Cardiac septum (tissue), 1 donor: Measurements from ENCODE around the gene TBK1. TPM values are rescaled to one million over a fixed set of nuclear protein-coding genes. Genes with fewer than 3 reads are reported as not detected.

Experiments used
- DNase-seq: peaks from one replicate; pipeline ENCODE4 v3.0.0-alpha.2; 2020; ENCODE audit warnings: low spot score
- intact Hi-C: fragments of 100-400 bp; cut with DNase I; formaldehyde crosslinking; loops from one replicate; pipeline ENCODE4 v1.14.0; 2022
- long read RNA-seq: library from polyadenylated mRNA; unstranded; transcript quantifications from one replicate; pipeline ENCODE4 v2.0.0, GENCODE V29; 2021
- total RNA-seq: library from RNA; stranded (reverse); fragmentation: NEBNext Ultra II Directional; extraction: Animal tissue kit (Norgen Biotek cat#: 25700); gene quantifications from one replicate; pipeline ENCODE4 v1.2.1, GENCODE V29; 2021
- donor health status: DM: no; HTN: no; CAD: no.

Gene TBK1
- total RNA-seq, result 13.8 TPM
- long read RNA-seq, transcript TBK1-201 (21 exons, 3,256 nt), result major isoform, 24 of 28 reads
- long read RNA-seq, partial matches to known transcripts, result 3 of 28 reads
- long read RNA-seq, other reads (novel, unspliced or antisense), result 1 of 28 reads

GRCh38 chr12:64451687-64452558, at the start of gene TBK1:
Gene TBK1 (plus strand): TSS chr12:64452120. CDS start chr12:64455871, 3,751 bp downstream.
- intact Hi-C loops, result loop anchor here (2.0 kb wide), 1 partner anchor 47 kb away; the partner anchor contains the start of gene XPOT
- DNase-seq, result peak; percentile 96

- DNase-seq, result no peak
- intact Hi-C loops, result loop anchor here (10.0 kb wide), 1 partner anchor 763 kb away; the partner anchor contains the start of gene LEMD3
Measured at GRCh38 chr12:64402181-64402580, 49.7 kb upstream of the TBK1 start.

GRCh38 chr12:64403707-64404469, 48.0 kb upstream of the TBK1 start, which contains the start of gene XPOT:
Gene XPOT (plus strand): TSS chr12:64404392. CDS start chr12:64410036, 5,644 bp downstream.
- peak; percentile 97 for DNase-seq
- intact Hi-C loops, result loop anchor here (2.0 to 10.0 kb wide), 2 partner anchors 49 to 761 kb away; partner anchors contain the start of genes LEMD3 and TBK1

DNA sequence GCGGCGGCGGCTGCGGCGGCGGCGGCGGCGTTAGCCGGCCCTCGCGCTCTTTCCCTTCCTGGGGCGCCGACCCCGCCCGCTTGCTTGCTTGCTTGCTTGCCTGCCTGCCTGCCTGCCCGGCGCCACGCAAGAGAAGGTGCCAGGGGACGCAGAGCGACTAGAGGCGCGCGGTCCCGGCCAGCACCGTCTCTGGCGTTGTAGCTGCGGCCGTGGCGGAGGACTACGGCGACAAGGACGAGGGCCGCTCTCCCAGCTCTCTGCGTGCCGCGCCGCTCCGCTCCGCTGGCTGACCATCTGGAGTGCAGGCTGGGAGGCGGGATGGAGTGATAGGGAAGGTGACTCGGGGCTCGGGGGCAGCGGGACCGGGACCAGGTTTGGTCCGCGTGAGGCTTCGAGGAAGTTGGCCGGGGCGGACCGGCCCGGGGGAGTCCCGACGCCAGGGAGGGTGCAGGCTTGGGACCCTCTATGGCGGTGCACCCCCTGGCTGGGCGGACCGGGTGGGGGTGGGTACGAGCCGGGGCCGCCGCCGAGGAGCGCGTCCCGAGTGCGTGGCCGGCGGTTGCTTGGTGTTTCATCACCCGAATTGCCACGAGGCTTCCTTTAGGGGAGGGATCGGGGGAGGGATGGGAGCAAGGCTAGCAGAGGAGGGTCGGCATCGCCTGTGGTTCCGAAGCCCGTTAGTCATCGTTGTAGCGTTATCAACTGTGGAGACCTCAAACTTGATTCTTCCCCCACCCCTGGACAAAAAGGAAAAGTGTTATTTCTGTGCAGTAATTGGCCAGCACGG, 47.3 kb upstream of the TBK1 start:
- DNase-seq, result peak; percentile 81
- intact Hi-C loops, result loop anchor here (2.0 to 10.0 kb wide), 2 partner anchors 48 to 760 kb away; partner anchors contain the start of genes LEMD3 and TBK1

DNA sequence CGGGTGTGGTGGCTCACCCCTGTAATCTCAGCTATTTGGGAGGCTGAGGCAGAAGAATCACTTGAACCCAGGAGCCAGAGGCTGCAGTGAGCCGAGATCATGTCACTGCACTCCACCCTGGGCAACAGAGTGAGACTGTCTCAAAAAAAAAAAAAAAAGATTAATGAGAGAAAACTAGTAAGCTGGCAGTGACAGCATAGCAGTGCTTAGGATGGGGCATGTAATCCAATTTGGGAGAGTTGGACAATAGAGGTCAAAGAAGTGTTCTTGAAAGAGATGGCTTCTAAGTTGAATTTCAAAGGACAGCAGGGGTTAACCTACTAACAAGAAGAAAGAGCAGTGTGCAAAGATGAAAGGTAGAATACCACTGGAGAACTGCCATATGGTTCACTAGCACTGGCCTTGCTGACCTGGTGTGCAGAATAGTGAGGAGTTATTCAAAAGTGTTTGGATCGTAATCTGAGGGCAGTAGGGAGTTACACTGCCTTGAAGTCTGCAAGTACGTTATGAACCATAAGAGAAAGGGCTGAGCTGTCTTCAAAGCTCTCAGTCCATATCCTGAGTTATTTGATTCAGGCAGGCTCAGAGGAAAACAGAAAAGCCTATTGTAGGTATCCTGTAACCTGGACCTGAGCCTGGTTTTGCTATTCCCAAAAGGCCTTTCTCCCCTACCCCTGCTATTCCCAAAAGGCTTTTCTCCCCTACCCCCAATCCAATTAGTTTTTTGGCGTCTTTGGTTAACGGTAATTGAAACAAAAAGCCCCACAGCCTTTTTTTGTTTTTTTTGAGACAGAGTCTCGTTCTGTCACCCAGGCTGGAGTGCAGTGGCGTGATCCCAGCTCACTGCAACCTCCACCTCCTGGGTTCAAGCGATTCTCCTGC, 44.3 kb upstream of the TBK1 start:
- intact Hi-C loops, result loop anchor here (10.0 kb wide), 1 partner anchor 757 kb away; the partner anchor contains the start of gene LEMD3

GRCh38 chr12:64411427-64411826, 40.5 kb upstream of the TBK1 start:
- no peak for DNase-seq
- intact Hi-C loops, result no loop called here

More for the DNA sequence above, 44.3 kb upstream of the TBK1 start:
- no peak for DNase-seq

GRCh38 chr12:64412459-64412858, 39.5 kb upstream of the TBK1 start:
- no peak for DNase-seq
- intact Hi-C loops, result no loop called here

DNA sequence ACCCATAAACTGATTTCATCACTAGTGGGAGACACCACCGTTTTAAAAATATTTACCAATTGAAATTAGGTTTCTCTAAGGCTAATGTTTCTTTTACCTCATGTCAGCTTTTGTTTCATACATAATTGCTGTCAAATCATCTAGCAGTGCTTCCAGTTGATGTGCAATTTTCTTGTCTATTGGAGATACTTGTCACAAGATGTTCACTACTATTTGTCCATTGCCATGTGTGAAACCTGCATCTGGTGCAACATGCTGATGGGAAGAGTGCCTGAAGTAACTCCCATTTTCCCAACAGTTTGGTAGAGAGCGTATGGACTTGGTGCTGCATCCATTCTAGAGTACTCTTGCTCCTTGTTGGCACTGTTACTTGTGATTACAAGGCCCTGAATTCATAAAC, 38.0 kb upstream of the TBK1 start:
- no peak for DNase-seq
- intact Hi-C loops, result no loop called here

DNA sequence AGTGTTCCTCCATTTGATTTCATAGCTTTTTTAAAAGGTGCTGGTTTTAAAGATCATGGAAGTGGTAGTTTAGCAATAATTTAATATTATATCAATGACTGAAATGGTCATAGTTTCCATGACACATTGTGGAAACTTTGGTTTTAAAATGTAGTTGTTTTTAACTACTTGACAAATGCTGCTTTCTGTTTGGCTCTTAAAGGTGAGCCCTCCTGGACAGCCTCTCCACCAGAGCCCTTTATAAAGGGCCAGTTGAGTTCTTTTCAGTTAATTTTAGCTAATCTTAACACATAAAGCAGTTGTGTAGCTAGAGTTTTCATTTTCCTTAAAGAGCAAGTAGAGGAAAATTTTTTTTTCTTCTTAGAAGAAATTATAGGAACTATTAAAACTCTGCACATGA, 33.7 kb upstream of the TBK1 start:
- no peak for DNase-seq
- intact Hi-C loops, result no loop called here

- intact Hi-C loops, result no loop called here
- no peak for DNase-seq
Measured at GRCh38 chr12:64419696-64420095, 32.2 kb upstream of the TBK1 start.

DNA sequence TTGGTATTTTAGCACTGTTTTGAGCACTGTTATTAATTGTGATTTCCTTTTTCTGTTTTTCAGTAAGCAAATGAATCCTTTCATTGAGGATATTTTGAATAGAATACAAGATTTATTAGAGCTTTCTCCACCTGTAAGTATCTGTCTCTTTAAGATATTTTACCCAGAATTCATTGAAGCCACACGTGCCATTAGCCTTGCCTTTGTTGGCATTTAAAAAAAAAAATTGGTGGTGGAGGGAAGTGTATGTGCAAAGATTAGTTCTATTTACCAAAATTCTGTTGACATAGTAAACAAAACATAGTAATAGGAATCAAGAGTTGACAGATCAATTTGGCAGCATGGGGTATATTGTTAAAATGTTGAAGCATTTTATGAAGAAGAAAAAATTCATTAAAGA, 23.9 kb upstream of the TBK1 start:
- intact Hi-C loops, result no loop called here
- no peak for DNase-seq

- intact Hi-C loops, result no loop called here
Measured at GRCh38 chr12:64428956-64429355, 23.0 kb upstream of the TBK1 start.

GRCh38 chr12:64430886-64431285, 21.0 kb upstream of the TBK1 start:
- intact Hi-C loops, result no loop called here
- DNase-seq, result no peak

More at GRCh38 chr12:64428956-64429355, 23.0 kb upstream of the TBK1 start:
- no peak for DNase-seq

DNA sequence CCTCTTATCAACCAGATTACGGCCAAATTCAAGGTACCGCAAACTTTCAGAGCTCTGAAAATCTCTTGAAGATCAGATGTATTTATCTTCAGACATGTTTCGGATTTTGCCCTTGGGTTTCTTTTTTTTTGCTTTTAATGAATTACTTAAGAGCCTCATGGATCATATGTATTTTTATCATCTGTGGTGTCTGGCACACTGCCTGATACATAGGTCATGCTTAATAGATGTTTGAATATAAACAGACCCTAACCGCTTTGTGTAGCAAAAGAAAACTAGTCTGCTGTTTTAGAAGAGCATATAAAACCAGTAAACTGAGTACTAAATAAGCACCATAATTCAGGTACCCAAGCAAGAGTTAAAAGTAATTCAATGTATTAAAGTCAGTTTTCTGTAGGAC, 20.1 kb upstream of the TBK1 start:
- intact Hi-C loops, result no loop called here
- DNase-seq, result no peak

DNA sequence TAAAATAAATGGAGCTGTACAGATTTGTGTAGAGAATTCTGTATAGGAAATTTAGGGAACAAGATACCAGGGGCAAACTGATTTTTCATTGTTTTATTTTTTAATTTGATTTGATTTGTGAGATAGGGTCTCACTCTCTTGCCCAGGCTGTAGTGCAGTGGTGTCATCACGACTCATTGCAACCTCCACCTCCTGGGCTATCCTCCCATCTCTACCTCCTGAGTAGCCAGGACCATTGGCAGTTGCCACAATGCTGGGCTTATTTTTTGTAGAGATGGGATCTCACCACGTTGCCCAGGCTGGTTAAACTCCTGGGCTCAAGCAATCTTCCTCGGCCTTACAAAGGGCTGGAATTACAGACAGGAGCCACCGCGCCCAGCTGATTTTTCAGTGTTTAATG, 18.0 kb upstream of the TBK1 start:
- intact Hi-C loops, result no loop called here
- no peak for DNase-seq

DNA sequence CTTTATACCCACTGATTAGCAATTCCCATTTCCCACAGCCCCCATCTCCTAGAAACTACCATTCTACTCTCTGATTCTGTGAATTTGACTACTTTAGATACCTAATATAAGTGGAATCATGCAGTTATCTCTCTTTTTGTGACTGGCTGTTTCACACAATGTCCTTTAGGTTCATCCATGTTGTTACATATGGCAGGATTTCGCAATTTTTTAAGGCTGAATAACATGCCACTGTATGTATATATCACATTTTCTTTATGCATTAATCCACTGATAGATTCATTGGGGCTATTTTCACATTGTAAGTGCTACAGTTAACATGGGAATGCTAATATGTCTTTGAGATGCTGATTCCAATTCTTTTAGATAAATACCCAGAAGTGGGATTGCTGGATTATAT, 11.8 kb upstream of the TBK1 start:
- intact Hi-C loops, result no loop called here
- no peak for DNase-seq

DNA sequence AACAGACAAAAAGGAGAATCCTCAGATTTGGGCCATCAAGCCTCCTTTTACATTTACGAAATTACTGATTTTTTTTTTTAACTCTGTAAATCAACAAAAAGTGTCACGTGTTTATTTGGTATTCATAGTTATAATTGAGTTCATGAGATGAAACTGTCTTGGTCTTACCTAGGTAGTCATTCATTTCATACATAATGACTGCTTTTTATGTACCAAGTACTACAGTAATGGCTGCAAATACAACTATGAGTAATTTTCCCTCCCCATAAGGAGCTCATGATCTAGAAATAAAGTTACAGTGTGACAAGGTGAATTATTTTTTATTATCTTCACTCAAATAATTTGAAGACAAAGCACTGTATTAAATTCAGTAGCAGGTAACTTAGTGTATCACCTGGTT, 6.4 kb upstream of the TBK1 start:
- DNase-seq, result no peak
- intact Hi-C loops, result no loop called here

DNA sequence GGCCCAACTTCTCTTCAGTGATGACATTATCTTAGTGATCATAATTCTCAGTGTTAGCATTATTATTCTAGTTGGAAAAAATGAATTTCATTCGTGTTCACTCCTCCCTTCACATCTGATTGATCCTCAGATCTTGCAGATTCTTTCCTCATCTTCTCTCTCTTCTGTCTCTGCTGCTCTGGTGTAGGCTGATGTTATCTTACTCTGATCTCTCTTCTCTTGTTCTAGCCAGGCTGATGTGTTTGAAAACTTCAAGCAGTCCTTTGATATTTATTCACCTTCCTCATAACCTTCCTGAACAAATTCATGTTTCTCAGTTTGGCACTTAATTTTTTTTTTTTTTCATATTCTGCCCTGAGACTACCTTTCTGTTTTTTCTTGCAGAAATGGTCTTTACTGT, 5.6 kb upstream of the TBK1 start:
- no peak for DNase-seq
- intact Hi-C loops, result no loop called here
